ENCODE data around the gene TRIM71.

DNA sequence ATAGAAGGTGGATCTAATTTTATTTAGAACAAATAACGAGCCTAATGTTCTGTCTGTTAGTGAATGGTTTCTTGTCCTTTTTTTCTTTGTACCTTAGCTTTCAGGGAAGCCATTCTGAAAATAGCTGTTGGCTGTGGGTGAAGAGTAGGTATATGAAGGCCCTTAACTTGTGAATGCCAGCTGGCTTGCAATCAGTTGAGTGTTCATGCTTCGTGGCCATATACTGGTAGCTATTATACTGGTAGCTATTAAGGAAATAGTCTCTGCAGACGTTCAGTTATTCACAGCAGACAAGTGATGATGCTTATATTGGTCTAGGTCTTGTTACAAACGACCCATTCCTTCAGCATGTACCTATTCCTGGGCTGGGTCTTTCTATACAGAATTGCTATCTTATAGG, 18.8 kb downstream of the TRIM71 start:
- TF ChIP-seq CTCF (IDR thresholded peaks at IDR 0.05) (no peak), POLR2AphosphoS5 (IDR thresholded peaks at IDR 0.05; ENCODE audit: low read depth, low read length) (no peak), SIN3A (IDR thresholded peaks at IDR 0.05; ENCODE audit: borderline replicate concordance, insufficient read depth, low read depth, low read length) (no peak), TCF7L2 (IDR thresholded peaks at IDR 0.05; ENCODE audit: low read depth, low read length) (no peak)
- TF ChIP-seq, protein P1, sequence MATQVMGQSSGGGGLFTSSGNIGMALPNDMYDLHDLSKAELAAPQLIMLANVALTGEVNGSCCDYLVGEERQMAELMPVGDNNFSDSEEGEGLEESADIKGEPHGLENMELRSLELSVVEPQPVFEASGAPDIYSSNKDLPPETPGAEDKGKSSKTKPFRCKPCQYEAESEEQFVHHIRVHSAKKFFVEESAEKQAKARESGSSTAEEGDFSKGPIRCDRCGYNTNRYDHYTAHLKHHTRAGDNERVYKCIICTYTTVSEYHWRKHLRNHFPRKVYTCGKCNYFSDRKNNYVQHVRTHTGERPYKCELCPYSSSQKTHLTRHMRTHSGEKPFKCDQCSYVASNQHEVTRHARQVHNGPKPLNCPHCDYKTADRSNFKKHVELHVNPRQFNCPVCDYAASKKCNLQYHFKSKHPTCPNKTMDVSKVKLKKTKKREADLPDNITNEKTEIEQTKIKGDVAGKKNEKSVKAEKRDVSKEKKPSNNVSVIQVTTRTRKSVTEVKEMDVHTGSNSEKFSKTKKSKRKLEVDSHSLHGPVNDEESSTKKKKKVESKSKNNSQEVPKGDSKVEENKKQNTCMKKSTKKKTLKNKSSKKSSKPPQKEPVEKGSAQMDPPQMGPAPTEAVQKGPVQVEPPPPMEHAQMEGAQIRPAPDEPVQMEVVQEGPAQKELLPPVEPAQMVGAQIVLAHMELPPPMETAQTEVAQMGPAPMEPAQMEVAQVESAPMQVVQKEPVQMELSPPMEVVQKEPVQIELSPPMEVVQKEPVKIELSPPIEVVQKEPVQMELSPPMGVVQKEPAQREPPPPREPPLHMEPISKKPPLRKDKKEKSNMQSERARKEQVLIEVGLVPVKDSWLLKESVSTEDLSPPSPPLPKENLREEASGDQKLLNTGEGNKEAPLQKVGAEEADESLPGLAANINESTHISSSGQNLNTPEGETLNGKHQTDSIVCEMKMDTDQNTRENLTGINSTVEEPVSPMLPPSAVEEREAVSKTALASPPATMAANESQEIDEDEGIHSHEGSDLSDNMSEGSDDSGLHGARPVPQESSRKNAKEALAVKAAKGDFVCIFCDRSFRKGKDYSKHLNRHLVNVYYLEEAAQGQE (IDR thresholded peaks at IDR 0.05; ENCODE audit: insufficient read depth in 1 of 2, low read depth in 2 of 2, low read length in 1 of 2): no peak

Measured in Panc1 (cell line).